GM19043 (cell line): Measurements from ENCODE around the gene NUP50.

ENCODE experiments used
- ATAC-seq: cut with Tn5 transposase; IDR thresholded peaks from one replicate; pipeline ENCODE4 v1.9.1; 2021; ENCODE audit warnings: low read depth; ENCODE audit not compliant: unreplicated experiment

NUP50 gene

DNA sequence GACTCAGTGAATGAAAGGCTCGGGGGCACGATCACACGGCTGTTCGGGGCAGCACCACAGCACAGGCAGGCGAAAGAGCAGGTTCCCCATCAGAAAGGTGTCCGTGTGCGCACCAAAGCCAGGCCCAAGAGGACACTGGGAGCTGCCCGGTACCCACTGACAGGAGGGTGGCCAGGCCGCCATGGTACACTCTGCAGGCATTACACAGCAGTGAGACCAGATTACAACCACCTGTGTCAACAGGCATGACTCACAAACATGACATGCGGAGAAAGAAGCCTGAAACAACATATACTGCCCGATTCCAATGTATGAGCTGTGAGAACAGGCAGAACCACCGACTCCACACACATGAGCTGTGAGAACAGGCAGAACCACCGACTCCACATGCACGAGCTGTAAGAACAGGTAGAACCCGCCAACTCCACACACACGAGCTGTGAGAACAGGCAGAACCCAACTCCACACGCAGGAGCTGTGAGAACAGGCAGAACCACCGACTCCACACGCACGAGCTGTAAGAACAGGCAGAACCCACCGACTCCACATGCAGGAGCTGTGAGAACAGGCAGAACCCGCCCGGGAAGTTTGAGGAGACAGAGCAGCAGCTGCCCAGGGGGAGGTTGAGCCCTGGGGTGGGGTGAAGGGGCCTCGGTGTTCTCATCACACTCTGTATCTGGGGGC is 44.4 kb downstream of the NUP50 start:
- ATAC-seq = no peak

GRCh38 chr22:45208696-45208992 is 44.9 kb downstream of the NUP50 start:
- ATAC-seq = no peak

DNA sequence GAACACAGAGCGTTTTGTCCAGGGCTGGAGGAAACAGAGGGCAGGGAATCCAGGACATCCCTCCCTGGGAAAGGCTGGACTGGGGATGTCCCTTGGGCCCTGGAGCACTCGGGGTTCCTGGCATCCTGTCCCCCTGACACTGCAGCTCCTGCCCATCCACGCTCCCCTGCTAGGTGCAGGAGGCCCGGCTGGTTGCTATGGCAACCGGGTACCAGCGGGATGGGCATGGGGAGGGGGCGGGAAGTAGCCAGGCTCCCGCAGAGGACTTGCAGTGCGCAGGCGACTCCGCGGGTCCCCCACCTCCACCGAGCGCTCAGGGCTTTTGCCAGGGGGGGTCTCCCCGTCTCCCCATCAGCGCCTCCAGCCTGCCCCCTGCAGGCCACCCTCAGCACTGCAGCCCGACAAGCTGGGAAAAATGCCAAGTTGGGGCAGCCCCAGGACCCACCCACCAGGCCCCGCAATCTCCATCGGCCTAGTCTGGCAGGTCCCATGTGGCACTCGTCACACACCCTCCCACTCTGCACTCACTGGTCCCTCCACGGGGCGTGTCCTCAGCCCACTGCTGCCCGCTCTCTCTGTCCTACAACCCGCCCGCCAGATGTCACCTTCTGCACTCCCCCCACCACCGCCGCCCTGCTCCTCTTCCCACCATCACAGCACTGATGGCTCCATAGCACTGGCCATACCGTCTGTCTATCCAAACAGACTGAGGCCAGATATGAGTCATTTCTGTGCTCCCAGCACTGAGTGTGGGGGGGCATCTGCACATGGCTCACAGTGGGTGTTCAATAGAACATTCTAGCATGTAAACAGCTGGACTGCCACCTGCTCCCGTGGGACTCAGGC is 45.5 kb downstream of the NUP50 start:
- no peak for ATAC-seq

GRCh38 chr22:45210174-45210573 is 46.4 kb downstream of the NUP50 start:
- ATAC-seq = no peak

DNA sequence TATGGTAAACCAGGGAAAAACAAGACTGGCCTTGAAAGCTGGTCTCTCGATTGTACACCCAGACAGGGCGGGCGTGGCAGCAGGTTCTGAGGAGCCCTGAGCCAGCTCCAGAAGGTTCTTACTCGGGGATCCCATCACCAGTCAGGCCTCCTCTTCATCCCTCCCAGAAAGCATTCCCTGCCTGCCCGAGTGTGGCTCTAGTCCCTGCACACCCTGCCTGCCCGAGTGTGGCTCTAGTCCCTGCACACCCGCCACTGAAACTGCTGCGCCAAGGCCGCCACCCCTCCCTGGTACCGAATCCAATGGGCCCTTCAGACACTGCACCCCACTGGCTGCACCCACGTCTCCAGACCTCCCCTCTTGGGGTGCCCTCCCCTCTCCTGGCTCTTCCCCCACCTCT is 46.9 kb downstream of the NUP50 start:
- no peak for ATAC-seq

GRCh38 chr22:45210991-45211390 is 47.3 kb downstream of the NUP50 start:
- no peak for ATAC-seq

DNA sequence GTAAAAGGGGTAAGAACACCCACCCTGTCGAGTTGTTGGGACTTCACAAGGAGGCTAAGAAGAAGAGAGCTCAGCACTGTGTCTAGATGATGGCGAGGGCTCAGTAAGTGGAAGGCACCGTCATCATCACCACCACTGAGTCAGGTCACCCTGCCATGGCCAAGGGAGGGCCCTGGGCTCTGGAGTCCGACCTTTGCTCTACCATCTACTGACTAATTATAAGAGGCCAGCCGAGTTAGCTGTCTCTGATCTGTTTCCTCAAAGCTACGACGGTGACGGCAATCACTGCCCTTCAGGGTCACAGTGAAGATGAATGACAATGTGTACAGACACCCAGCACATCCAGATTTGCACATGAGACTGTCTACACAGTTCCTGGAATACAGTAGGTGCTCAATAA is 47.7 kb downstream of the NUP50 start:
- ATAC-seq = no peak

- ATAC-seq = no peak
Observed at GRCh38 chr22:45211848-45212247, 48.1 kb downstream of the NUP50 start.

DNA sequence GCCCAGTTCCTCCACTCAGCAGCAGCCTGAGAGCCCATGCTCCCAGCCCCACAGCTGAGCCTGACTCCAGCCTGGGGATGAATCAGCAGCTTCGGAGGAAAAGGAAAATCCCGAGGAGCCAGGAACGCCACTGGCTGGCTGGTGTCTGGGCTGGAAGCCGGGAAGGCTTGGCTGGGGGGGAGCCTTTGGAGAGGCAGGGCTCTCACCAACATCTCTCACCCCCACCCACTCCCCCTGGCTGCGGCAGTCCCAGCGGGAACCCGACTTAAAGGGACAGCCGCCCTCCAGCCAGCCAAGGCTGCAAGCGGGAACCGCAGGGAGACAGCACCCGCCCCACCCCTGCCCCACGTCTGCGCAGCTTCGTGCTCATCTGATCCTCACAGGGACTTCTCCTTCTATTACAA is 48.6 kb downstream of the NUP50 start:
- ATAC-seq = no peak

DNA sequence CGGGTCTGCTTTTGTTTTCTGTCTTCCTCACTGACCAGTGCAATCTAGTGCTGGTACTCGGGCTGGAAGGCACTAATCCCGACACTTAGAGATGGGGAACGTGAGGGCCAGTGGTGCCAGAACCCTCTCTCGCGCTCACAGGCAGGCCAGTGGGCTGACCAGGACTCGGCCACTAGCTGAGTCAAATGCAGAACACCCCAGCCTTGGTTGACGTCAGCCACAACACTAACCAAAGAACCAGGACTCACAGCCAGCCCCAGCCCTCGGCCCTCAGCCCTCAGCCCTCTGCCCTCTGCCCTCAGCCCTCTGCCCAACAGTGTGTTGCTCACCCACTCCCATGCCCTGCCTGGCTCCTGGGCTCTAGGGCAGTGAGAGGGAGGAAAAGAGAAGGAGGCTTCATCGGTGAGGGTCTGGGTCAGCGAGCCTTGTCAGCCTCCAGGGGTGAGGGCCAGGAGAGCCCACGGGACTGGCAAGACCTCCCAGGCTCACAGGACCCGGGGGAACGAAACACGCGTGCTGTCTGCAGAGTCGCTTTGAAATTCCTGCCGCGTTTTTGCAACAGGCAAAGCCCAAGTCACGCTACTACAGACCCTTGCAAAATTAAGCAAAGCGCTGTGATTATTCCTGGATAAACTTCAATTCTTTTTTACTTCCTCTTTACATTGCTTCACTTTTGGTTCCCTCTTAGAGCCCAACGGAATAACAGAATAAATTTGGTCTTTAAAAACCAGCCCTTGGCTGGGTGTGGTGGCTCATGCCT is 49.4 kb downstream of the NUP50 start:
- ATAC-seq = no peak

GRCh38 chr22:45216133-45217003 is 52.6 kb downstream of the NUP50 start:
- no peak for ATAC-seq

- no peak for ATAC-seq
Observed at GRCh38 chr22:45217345-45217744, 53.6 kb downstream of the NUP50 start.

- no peak for ATAC-seq
Observed at GRCh38 chr22:45217806-45218205, 54.1 kb downstream of the NUP50 start.

GRCh38 chr22:45218976-45219375 is 55.3 kb downstream of the NUP50 start:
- ATAC-seq = no peak

- ATAC-seq = no peak
Observed at GRCh38 chr22:45221201-45221600, 57.5 kb downstream of the NUP50 start.

DNA sequence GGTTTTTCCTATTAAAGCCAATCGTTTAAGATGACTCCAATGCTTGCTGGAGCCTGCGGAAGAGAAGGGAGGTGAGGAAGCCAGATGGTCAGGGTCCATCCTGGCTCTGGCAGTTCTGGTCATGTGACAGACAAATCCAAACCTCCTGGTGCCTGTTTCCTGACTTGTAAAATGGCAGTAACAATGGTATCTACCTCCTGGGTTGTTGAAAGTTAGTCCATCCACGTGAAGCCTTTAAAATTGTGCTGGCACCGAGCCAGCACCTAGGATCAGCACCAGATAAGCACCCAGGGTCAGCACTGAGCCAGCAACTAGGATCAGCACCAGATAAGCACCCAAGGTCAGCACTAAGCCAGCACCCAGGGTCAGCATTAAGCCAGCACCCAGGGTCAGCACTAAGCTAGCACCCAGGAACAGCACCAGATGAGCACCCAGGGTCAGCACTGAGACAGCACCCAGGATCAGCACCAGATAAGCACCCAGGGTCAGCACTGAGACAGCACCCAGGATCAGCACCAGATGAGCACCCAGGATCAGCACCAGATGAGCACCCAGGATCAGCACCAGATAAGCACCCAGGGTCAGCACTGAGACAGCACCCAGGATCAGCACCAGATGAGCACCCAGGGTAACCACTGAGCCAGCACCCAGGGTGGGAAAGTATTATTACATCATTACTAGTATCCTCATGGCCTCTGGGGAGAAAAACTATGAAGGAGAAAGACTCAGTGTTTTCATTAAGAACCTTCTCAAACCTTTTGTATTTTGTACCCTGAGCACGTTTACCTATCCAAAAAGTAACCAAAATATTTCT is 59.8 kb downstream of the NUP50 start:
- ATAC-seq = no peak

DNA sequence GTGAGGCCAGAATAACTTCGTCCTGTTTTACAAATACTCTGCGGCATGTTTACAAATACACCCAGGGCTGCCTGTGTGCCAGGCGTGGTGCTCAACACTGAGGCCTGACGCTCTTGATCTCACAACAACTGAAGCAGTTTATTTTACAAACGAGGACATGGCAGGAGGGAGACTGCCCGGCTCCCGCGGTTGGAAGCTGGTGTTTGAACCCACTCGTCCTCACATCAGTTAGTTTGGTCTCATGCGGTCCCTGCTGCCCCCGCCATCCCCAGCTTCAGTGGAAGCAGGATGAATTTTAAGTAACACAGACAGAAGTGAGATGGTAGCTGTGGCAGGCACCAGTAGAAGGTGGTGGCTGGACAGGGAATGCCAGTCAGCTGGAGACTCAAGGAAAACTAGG is 60.6 kb downstream of the NUP50 start:
- ATAC-seq = no peak

GRCh38 chr22:45224988-45225731 is 61.4 kb downstream of the NUP50 start:
- no peak for ATAC-seq
